Stimulated activated CD4-positive, alpha-beta T cell treated with anti-CD3 and anti-CD28 coated beads, TNF-alpha, amount 100 ng/mL, for 24 hours (primary cell): ENCODE data around the gene C16orf95.

ENCODE experiments used
- DNase-seq, 3 experiments: peaks; one replicate each; pipeline ENCODE4 v3.0.0-alpha.2; 2020; ENCODE audit warnings: low read depth in 3 of 3

C16orf95 gene

GRCh38 chr16:87316450-87316922, 706 bp downstream of the C16orf95 start:
- no peak for DNase-seq

- DNase-seq, result no peak
These were observed 2.2 kb downstream of the C16orf95 start for GRCh38 chr16:87314990-87315420.

GRCh38 chr16:87312008-87312407, 5.2 kb downstream of the C16orf95 start:
- DNase-seq, result no peak

GRCh38 chr16:87311387-87311786, 5.8 kb downstream of the C16orf95 start:
- DNase-seq, result no peak

- DNase-seq, result no peak
These were observed 6.6 kb downstream of the C16orf95 start for GRCh38 chr16:87310610-87311009.

GRCh38 chr16:87309620-87310525, 7.3 kb downstream of the C16orf95 start:
- DNase-seq, result no peak

- no peak for DNase-seq
These were observed 8.4 kb downstream of the C16orf95 start for GRCh38 chr16:87308826-87309225.

GRCh38 chr16:87306516-87306915, 10.7 kb downstream of the C16orf95 start:
- no peak for DNase-seq

GRCh38 chr16:87305505-87306391, 11.4 kb downstream of the C16orf95 start:
- no peak for DNase-seq

- DNase-seq, result no peak
These were observed 12.2 kb downstream of the C16orf95 start for GRCh38 chr16:87304951-87305350.

GRCh38 chr16:87303962-87304521, 13.2 kb downstream of the C16orf95 start:
- no peak for DNase-seq

- DNase-seq, result no peak
These were observed 13.7 kb downstream of the C16orf95 start for GRCh38 chr16:87303431-87303930.

GRCh38 chr16:87298857-87299465, 18.2 kb downstream of the C16orf95 start:
- no peak for DNase-seq

- DNase-seq, result no peak
These were observed 19.1 kb downstream of the C16orf95 start for GRCh38 chr16:87297918-87298631.

GRCh38 chr16:87297407-87297806, 19.8 kb downstream of the C16orf95 start:
- no peak for DNase-seq

GRCh38 chr16:87295661-87296531, 21.3 kb downstream of the C16orf95 start:
- no peak for DNase-seq

GRCh38 chr16:87295259-87295658, 21.9 kb downstream of the C16orf95 start:
- DNase-seq, result no peak

- no peak for DNase-seq
These were observed 23.2 kb downstream of the C16orf95 start for GRCh38 chr16:87293990-87294389.

GRCh38 chr16:87291944-87292343, 25.2 kb downstream of the C16orf95 start:
- DNase-seq, result no peak
